Progenitor cell of endocrine pancreas (in vitro differentiated cells): ENCODE results near the gene NXPE3. TPM values are rescaled to one million over a fixed set of nuclear protein-coding genes. Genes with fewer than 3 reads are reported as not detected.

Experiments used
- DNase-seq: peaks from one replicate; pipeline ENCODE4 v3.0.0; 2021; ENCODE audit warnings: low spot score; ENCODE audit not compliant: unreplicated experiment
- H3K27ac Mint-ChIP-seq: 2 replicates; pipeline ENCODE4 v1.8.0; 2021; ENCODE audit warnings: mild to moderate bottlenecking, moderate library complexity, mixed read lengths
- H3K27me3 Mint-ChIP-seq: 2 replicates; pipeline ENCODE4 v1.8.0; 2021; ENCODE audit warnings: mixed read lengths
- H3K36me3 Mint-ChIP-seq: 2 replicates; pipeline ENCODE4 v1.8.0; 2022; ENCODE audit warnings: mixed read lengths; ENCODE audit not compliant: insufficient read depth
- H3K4me1 Mint-ChIP-seq: 2 replicates; pipeline ENCODE4 v1.8.0; 2021; ENCODE audit warnings: low read depth, mixed read lengths
- H3K4me3 Mint-ChIP-seq: 2 replicates; pipeline ENCODE4 v1.8.0; 2021; ENCODE audit warnings: low read depth, mild to moderate bottlenecking, moderate library complexity, mixed read lengths
- H3K9me3 Mint-ChIP-seq: 2 replicates; pipeline ENCODE4 v1.8.0; 2021; ENCODE audit warnings: low read depth, mixed read lengths
- CTCF ChIP-seq: fragments of 200-600 bp; sonication (generic); IDR thresholded peaks from one replicate; pipeline ENCODE4 v1.5.0; 2021; ENCODE audit warnings: antibody characterized with exemption, mild to moderate bottlenecking; ENCODE audit not compliant: unreplicated experiment
- total RNA-seq: library from RNA; stranded (reverse); gene quantifications from 2 replicates; pipeline ENCODE4 v1.2.1, GENCODE V29; 2021

Gene NXPE3
- total RNA-seq, 1 donor from 2014 or later, result 6.4 TPM

GRCh38 chr3:101811875-101812274 is 32.9 kb downstream of the NXPE3 start:
- Mint-ChIP-seq H3K4me1 (peaks cover 26% of the 10 kb centered on the region), H3K4me3 (no peak overlapping the region), H3K27me3 (no peaks in the 10 kb centered on the region), H3K9me3 (no peaks in the 10 kb centered on the region), H3K36me3 (no peaks in the 10 kb centered on the region), H3K27ac (no peak overlapping the region)
- no peak for DNase-seq
- no peak for TF ChIP-seq CTCF

- no peaks in the 10 kb centered on the region for H3K27me3 Mint-ChIP-seq
- no peak for DNase-seq
- H3K4me1 Mint-ChIP-seq, result peaks cover 26% of the 10 kb centered on the region
- no peak overlapping the region for H3K27ac Mint-ChIP-seq
- H3K4me3 Mint-ChIP-seq, result no peak overlapping the region
- H3K36me3 Mint-ChIP-seq, result no peaks in the 10 kb centered on the region
- TF ChIP-seq CTCF, result no peak
- H3K9me3 Mint-ChIP-seq, result no peaks in the 10 kb centered on the region
Measured at GRCh38 chr3:101812895-101813294, 33.9 kb downstream of the NXPE3 start.

- TF ChIP-seq CTCF, result peak; percentile 70
- Mint-ChIP-seq H3K4me1 (peaks cover 25% of the 10 kb centered on the region), H3K4me3 (no peak overlapping the region), H3K27ac (no peak overlapping the region), H3K9me3 (no peaks in the 10 kb centered on the region), H3K36me3 (no peaks in the 10 kb centered on the region), H3K27me3 (no peaks in the 10 kb centered on the region)
- no peak for DNase-seq
Measured at GRCh38 chr3:101813817-101814440, 34.9 kb downstream of the NXPE3 start.

- no peak overlapping the region for H3K4me3 Mint-ChIP-seq
- H3K36me3 Mint-ChIP-seq, result no peaks in the 10 kb centered on the region
- H3K4me1 Mint-ChIP-seq, result peaks cover 21% of the 10 kb centered on the region
- TF ChIP-seq CTCF, result no peak
- peak overlapping the region; percentile 72 for H3K27ac Mint-ChIP-seq
- H3K9me3 Mint-ChIP-seq, result no peaks in the 10 kb centered on the region
- DNase-seq, result no peak
- H3K27me3 Mint-ChIP-seq, result no peaks in the 10 kb centered on the region
Measured at GRCh38 chr3:101814835-101815234, 35.8 kb downstream of the NXPE3 start.

DNA sequence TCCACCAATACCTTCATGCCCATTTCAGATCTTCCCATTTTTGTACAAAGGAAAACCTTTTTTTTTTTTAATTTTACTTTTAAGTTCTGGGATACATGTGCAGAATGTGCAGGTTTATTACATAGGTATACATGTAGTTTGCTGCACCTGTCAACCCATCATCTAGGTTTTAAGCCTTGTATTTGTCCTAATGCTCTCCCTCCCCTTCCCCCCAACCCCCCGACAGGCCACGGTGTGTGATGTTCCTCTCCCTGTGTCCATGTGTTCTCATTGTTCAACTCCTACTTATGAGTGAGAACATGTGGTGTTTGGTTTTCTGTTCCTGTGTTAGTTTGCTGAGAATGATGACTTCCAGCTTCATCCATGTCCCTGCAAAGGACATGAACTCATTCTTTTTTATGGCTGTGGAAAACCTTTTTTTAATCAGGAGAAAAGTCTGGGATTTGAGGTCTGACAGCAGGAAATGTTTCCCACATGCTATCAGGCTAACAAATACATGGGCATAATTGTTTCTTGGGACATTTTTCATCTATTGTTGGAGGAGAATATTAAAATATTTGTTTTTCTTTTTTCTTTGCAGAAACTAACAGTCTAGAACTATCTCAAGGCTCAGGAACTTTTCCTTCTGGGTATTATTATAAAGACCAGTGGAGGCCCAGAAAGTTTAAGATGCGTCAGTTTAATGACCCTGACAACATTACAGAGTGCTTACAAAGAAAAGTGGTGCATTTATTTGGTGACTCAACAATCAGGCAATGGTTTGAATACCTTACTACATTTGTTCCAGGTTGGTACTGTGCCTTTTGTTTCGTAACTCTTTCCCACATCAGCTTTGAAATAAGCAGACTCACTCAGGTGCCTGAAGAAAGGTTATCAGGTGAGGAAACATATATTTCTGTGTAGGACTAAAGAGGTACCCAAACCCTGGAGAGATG is 37.5 kb downstream of the NXPE3 start:
- Mint-ChIP-seq H3K4me1 (peaks cover 21% of the 10 kb centered on the region), H3K36me3 (peaks cover 4% of the 10 kb centered on the region), H3K4me3 (no peak overlapping the region), H3K27me3 (no peaks in the 10 kb centered on the region), H3K27ac (no peak overlapping the region), H3K9me3 (no peaks in the 10 kb centered on the region)
- no peak for TF ChIP-seq CTCF
- DNase-seq, result no peak
